ENCODE data around the gene TMEM18.

DNA sequence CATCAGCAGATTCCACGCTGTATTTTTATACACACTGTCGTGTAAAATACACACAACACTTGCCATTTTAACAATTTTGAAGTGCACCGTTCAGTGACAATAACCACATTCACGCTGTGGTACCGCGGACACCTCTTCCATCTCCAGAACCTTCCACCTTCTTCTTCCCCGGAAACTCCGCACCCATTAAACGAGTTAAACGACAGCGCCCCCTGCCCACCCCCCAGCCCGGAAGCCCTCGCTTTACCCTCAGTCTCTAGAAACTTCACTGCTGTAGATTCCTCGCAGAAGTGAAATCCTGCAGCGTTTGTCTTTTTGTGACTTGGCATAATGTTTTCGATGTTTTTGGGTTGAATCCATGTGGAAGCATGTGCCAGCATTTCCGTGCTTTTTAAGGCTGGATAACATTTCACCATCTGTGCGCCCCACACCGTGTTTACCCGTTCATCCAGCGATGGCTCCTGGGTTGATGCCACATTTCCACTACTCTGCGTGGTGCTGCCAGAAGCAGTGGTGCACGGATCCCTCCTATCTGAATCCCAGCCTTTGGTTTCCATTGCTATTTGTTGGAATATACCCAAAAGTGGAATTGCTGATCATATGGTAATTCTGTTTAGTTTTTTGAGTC is 32.0 kb upstream of the TMEM18 start:
- TF ChIP-seq, protein P1, sequence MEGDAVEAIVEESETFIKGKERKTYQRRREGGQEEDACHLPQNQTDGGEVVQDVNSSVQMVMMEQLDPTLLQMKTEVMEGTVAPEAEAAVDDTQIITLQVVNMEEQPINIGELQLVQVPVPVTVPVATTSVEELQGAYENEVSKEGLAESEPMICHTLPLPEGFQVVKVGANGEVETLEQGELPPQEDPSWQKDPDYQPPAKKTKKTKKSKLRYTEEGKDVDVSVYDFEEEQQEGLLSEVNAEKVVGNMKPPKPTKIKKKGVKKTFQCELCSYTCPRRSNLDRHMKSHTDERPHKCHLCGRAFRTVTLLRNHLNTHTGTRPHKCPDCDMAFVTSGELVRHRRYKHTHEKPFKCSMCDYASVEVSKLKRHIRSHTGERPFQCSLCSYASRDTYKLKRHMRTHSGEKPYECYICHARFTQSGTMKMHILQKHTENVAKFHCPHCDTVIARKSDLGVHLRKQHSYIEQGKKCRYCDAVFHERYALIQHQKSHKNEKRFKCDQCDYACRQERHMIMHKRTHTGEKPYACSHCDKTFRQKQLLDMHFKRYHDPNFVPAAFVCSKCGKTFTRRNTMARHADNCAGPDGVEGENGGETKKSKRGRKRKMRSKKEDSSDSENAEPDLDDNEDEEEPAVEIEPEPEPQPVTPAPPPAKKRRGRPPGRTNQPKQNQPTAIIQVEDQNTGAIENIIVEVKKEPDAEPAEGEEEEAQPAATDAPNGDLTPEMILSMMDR (IDR thresholded peaks at IDR 0.05 in 2 of 3, conservative IDR thresholded peaks at IDR 0.05 in 1 of 3; ENCODE audit: borderline replicate concordance in 1 of 3, insufficient read depth in 1 of 3, low read depth in 2 of 3, low read length in 2 of 3) = no peak
- TF ChIP-seq RAD21 (IDR thresholded peaks at IDR 0.05; ENCODE audit: low read depth) (no peak), POLR2A (IDR thresholded peaks at IDR 0.05; ENCODE audit: borderline replicate concordance, extremely low read depth, insufficient read depth, insufficient read length) (no peak), SIN3A (IDR thresholded peaks at IDR 0.05; ENCODE audit: low read depth) (no peak), POLR2AphosphoS5 (IDR thresholded peaks at IDR 0.05; ENCODE audit: low read depth, low read length) (no peak), EZH2phosphoT487 (IDR thresholded peaks at IDR 0.05; ENCODE audit: borderline replicate concordance) (no peak), ZNF274 (IDR thresholded peaks at IDR 0.05; ENCODE audit: low read depth, low read length) (no peak), ELF1 (IDR thresholded peaks at IDR 0.05; ENCODE audit: borderline replicate concordance, low read depth) (no peak), SRF (IDR thresholded peaks at IDR 0.05; ENCODE audit: low read depth) (no peak), CBX3 (IDR thresholded peaks at IDR 0.05; ENCODE audit: low read depth) (no peak), YY1 (IDR thresholded peaks at IDR 0.05; ENCODE audit: extremely low read depth, insufficient replicate concordance, low read depth, low read length) (no peak)
- TF ChIP-seq, protein P2, sequence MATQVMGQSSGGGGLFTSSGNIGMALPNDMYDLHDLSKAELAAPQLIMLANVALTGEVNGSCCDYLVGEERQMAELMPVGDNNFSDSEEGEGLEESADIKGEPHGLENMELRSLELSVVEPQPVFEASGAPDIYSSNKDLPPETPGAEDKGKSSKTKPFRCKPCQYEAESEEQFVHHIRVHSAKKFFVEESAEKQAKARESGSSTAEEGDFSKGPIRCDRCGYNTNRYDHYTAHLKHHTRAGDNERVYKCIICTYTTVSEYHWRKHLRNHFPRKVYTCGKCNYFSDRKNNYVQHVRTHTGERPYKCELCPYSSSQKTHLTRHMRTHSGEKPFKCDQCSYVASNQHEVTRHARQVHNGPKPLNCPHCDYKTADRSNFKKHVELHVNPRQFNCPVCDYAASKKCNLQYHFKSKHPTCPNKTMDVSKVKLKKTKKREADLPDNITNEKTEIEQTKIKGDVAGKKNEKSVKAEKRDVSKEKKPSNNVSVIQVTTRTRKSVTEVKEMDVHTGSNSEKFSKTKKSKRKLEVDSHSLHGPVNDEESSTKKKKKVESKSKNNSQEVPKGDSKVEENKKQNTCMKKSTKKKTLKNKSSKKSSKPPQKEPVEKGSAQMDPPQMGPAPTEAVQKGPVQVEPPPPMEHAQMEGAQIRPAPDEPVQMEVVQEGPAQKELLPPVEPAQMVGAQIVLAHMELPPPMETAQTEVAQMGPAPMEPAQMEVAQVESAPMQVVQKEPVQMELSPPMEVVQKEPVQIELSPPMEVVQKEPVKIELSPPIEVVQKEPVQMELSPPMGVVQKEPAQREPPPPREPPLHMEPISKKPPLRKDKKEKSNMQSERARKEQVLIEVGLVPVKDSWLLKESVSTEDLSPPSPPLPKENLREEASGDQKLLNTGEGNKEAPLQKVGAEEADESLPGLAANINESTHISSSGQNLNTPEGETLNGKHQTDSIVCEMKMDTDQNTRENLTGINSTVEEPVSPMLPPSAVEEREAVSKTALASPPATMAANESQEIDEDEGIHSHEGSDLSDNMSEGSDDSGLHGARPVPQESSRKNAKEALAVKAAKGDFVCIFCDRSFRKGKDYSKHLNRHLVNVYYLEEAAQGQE (IDR thresholded peaks at IDR 0.05; ENCODE audit: low read depth) = no peak

Measured in HCT116 (cell line).